Hepatocyte (in vitro differentiated cells): ENCODE results near the gene AASDH. TPM values are rescaled to one million over a fixed set of nuclear protein-coding genes. Genes with fewer than 3 reads are reported as not detected.

Experiments used
- DNase-seq: peaks from one replicate; pipeline ENCODE4 v3.0.0-alpha.2; 2016; ENCODE audit warnings: low spot score
- H2AFZ ChIP-seq: fragments of 200-600 bp; sonication (generic); 2 replicates; pipeline ENCODE4 v1.6.0; 2016; ENCODE audit warnings: antibody characterized with exemption, mild to moderate bottlenecking
- H3K27ac ChIP-seq: fragments of 200-600 bp; sonication (generic); 2 replicates; pipeline ENCODE4 v1.5.1; 2016; ENCODE audit warnings: mild to moderate bottlenecking
- H3K27me3 ChIP-seq: fragments of 200-600 bp; sonication (generic); 2 replicates; pipeline ENCODE4 v1.6.1; 2016
- H3K36me3 ChIP-seq: fragments of 200-600 bp; sonication (generic); replicated peaks from 2 replicates; pipeline ENCODE4 v1.5.1; 2016; ENCODE audit warnings: low read depth; ENCODE audit not compliant: insufficient read depth
- H3K4me1 ChIP-seq: fragments of 200-600 bp; sonication (generic); 2 replicates; pipeline ENCODE4 v1.5.1; 2016; ENCODE audit warnings: mild to moderate bottlenecking, moderate library complexity; ENCODE audit not compliant: insufficient read depth
- H3K4me2 ChIP-seq: fragments of 200-600 bp; sonication (generic); 2 replicates; pipeline ENCODE4 v1.6.0; 2016
- H3K4me3 ChIP-seq: fragments of 200-600 bp; sonication (generic); 2 replicates; pipeline ENCODE4 v1.5.1; 2016; ENCODE audit warnings: mild to moderate bottlenecking
- H3K79me2 ChIP-seq: fragments of 200-600 bp; sonication (generic); 2 replicates; pipeline ENCODE4 v1.6.0; 2017; ENCODE audit warnings: mild to moderate bottlenecking
- H3K9me2 ChIP-seq: fragments of 200-600 bp; sonication (generic); replicated peaks from 2 replicates; pipeline ENCODE4 v1.6.0; 2017; ENCODE audit warnings: mild to moderate bottlenecking; ENCODE audit not compliant: insufficient read depth
- H3K9me3 ChIP-seq: fragments of 200-600 bp; sonication (generic); 2 replicates; pipeline ENCODE4 v1.5.1; 2016; ENCODE audit warnings: low read depth, mild to moderate bottlenecking
- H4K20me1 ChIP-seq: fragments of 200-600 bp; sonication (generic); 2 replicates; pipeline ENCODE4 v1.6.0; 2016; ENCODE audit warnings: mild to moderate bottlenecking; ENCODE audit not compliant: insufficient read depth, poor library complexity, severe bottlenecking
- CTCF ChIP-seq: fragments of 200-600 bp; sonication (generic); IDR thresholded peaks from 2 replicates; pipeline ENCODE4 v1.5.1; 2016; ENCODE audit warnings: antibody characterized with exemption, mild to moderate bottlenecking; ENCODE audit not compliant: poor library complexity
- EZH2 ChIP-seq: fragments of 200-600 bp; sonication (generic); IDR thresholded peaks from 2 replicates; pipeline ENCODE4 v1.6.1; 2016; ENCODE audit warnings: antibody characterized with exemption, mild to moderate bottlenecking, borderline replicate concordance
- EZH2phosphoT487 ChIP-seq: fragments of 200-600 bp; sonication (generic); IDR thresholded peaks from one replicate; pipeline ENCODE4 v1.6.1; 2018; ENCODE audit warnings: antibody characterized with exemption, mild to moderate bottlenecking, low read depth, moderate library complexity; ENCODE audit not compliant: unreplicated experiment, severe bottlenecking
- WGBS: methylation state at CpG from one replicate; pipeline ENCODE4 v1.1.6; 2016; ENCODE audit warnings: low lambda C conversion rate; ENCODE audit errors: missing lambda C conversion rate; 5-methylcytosine and 5-hydroxymethylcytosine counted together
- polyA plus RNA-seq: library from polyadenylated mRNA; unstranded; fragments of >200 nt; fragmentation: Nextera tagmentation; extraction: Ambion mirVana; gene quantifications from 2 replicates; pipeline ENCODE4 v1.2.1, GENCODE V29; 2016
- small RNA-seq: library from RNA; depleted of rRNA; stranded (forward); fragments of <200 nt; gene quantifications from one replicate; pipeline ENCODE3, GENCODE V24; 2014
- total RNA-seq: library from RNA; depleted of rRNA; stranded (reverse); fragments of >200 nt; gene quantifications from 2 replicates; pipeline ENCODE4 v1.2.3, GENCODE V29; 2014

The AASDH gene
- total and polyA plus RNA-seq, 2 experiments from 2014 or later, result 9.3 to 11.9 TPM

- Histone ChIP-seq H3K4me1 (peaks cover 9% of the 10 kb centered on the region), H4K20me1 (no peaks in the 10 kb centered on the region), H3K9me2 (no peaks in the 10 kb centered on the region), H3K4me2 (no peak overlapping the region), H2AFZ (no peak overlapping the region), H3K79me2 (no peaks in the 10 kb centered on the region), H3K4me3 (no peak overlapping the region), H3K27ac (no peak overlapping the region), H3K36me3 (no peaks in the 10 kb centered on the region), H3K27me3 (no peaks in the 10 kb centered on the region), H3K9me3 (no peaks in the 10 kb centered on the region)
- no peak for TF ChIP-seq EZH2
- TF ChIP-seq CTCF, result no peak
- TF ChIP-seq EZH2phosphoT487, result no peak
- DNase-seq, result no peak
- 78% methylated on average over 3 of the region's 3 CpGs for WGBS
Observed at GRCh38 chr4:56288663-56289062, 98.6 kb downstream of the AASDH start.

Small RNAs within 50 kb of the gene (small RNA-seq; reads per million reads assigned to genes)
- not detected for gene RNU6-197P

Other genes starting within 250 kb of the AASDH start
- 17.1 and 21.0 TPM in 2 replicates for gene PPAT, start 48.1 kb upstream of the AASDH start, total RNA-seq
- 7.6 and 8.0 TPM in 2 replicates for gene PPAT, start 48.1 kb upstream of the AASDH start, polyA plus RNA-seq
- gene PAICS, start 48.8 kb upstream of the AASDH start, total RNA-seq, result 56.5 and 68.6 TPM in 2 replicates
- 58.0 and 58.2 TPM in 2 replicates for gene PAICS, start 48.8 kb upstream of the AASDH start, polyA plus RNA-seq
- gene SRP72, start 80.1 kb upstream of the AASDH start, total RNA-seq, result 58.8 and 59.8 TPM in 2 replicates
- 74.9 and 79.4 TPM in 2 replicates for gene SRP72, start 80.1 kb upstream of the AASDH start, polyA plus RNA-seq
- gene ARL9, start 118.3 kb upstream of the AASDH start, total RNA-seq, result 1.4 TPM in 1 of 2 replicates, not detected in the other
- 0.15 and 0.85 TPM in 2 replicates for gene ARL9, start 118.3 kb upstream of the AASDH start, polyA plus RNA-seq